ENCODE measurements around the gene BAD. TPM values are rescaled to one million over a fixed set of nuclear protein-coding genes. Genes with fewer than 3 reads are reported as not detected.

The BAD gene
- total RNA-seq, 4 donors from 2014 or later, result 93.9 to 154 (median 139) TPM

DNA sequence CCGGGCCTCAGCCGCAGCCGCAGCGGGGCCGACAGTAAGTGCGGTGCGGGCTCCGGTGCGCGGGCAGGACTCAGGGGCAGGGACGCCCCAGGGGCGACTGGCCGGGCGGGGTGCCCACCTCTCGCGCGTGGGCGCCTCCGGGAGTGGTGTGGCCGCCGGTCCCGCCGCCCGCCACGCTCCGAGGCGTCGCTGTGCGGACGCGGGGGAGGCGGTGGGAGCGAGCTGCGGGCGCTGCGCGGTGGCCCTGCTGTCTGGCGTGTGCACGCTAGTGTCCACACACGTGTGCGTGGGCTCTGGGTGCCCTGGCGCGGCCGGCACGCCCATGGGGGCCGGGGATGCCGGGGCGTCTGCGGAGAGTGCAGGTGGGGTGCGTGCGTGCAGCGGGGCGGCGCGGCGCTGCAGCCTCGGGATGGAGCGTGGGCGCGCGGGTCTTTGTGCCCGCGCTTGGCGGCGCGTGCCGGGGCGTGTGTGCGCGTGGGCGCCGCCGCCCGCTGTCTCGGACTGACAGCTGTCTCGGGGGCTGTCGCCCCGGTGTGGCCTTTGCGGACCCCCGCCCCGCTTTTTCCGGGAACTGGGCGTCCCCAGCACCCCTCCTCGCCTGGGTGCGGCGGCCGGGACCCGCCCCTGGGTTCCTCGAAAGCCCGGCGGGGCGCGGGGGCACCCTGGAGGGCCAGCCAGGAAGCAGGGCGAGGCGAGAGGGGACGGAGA, 7.4 kb upstream of the BAD start:
- DNase-seq, result no peak
- peak overlapping the region in 2 of 4 donors; percentile 27 to 43 for H3K4me3 ChIP-seq
- H3K27me3 ChIP-seq, result peaks cover 75% of the 10 kb centered on the region
- in situ Hi-C loops (cut with MboI; ENCODE audit: low pct_ligation_motif_present in 1 of 4, low pct_unique_long_range_greater_than_20kb in 1 of 4, low sequenced_read_pairs in 3 of 4) (loop anchor here in 1 of 4 donors (10.0 kb wide), 1 partner anchor 87 kb away; the partner anchor contains the start of gene FERMT3), intact Hi-C loops (cut with DNase I; ENCODE audit: low total_unique reads) (no loop called here)
- peaks cover 0 to 20% (median 17%) of the 10 kb centered on the region in 4 donors for H3K4me1 ChIP-seq
- 1% methylated on average over 33 of the region's 96 CpGs; no CpG with 5 or more reads in 1 of the 2 donors for WGBS, 2 donors (ENCODE audit: low coverage in 1 of 2)
- TF ChIP-seq POLR2AphosphoS5 (IDR thresholded peaks at IDR 0.05), result no peak
- TF ChIP-seq EP300 (IDR thresholded peaks at IDR 0.05; ENCODE audit: low read depth), result no peak
- H3K36me3 ChIP-seq, result no peaks in the 10 kb centered on the region
- no peaks in the 10 kb centered on the region for H3K9me3 ChIP-seq
- H3K27ac ChIP-seq, result no peak overlapping the region

DNA sequence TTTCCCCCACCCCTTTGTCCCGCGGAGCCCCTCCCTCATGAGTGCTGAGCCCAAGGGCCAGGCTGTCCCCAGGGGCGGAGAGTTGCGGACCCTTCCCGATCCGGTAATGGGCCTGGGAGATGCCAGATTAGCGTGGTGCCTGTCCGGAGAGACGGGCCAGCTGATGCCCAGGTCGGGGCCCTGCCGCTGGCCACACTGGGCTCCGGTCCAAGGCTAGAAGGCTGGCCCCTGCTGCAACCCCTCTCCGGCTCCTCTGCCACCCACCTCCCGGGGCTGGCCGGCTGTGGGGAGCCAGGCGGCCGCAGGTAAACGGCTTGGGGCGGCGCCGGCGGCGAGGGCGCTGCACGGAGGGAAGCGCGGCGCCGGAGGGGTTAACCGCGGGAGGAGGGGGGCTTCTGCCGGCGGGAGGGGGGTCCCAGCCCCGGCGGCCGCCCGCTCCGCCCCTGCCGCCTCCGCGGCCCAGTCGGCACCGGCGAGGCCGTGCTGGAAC, 6.8 kb upstream of the BAD start, which contains the start of gene KCNK4:
KCNK4 (plus strand) TSS at position 41 of the 490 bp plus-strand sequence. CDS start 1,717 bp downstream, outside the sequence.
- WGBS, 2 donors (ENCODE audit: low coverage in 1 of 2), result 4% methylated on average over 14 of the region's 45 CpGs; no CpG with 5 or more reads in 1 of the 2 donors
- Histone ChIP-seq H3K9me3 (no peaks in the 10 kb centered on the region), H3K27me3 (peaks cover 69% of the 10 kb centered on the region), H3K4me3 (peak within 1 kb of the TSS in 2 of 4 donors; percentile 27 to 43), H3K4me1 (peaks cover 2 to 26% (median 21%) of the 10 kb centered on the region in 4 donors), H3K27ac (no peak within 1 kb of the TSS), H3K36me3 (no peaks in the 10 kb centered on the region)
- no peak for DNase-seq
- in situ Hi-C loops (cut with MboI; ENCODE audit: low pct_ligation_motif_present in 1 of 4, low pct_unique_long_range_greater_than_20kb in 1 of 4, low sequenced_read_pairs in 3 of 4) (loop anchor here in 1 of 4 donors (10.0 kb wide), 1 partner anchor 87 kb away; the partner anchor contains the start of gene FERMT3), intact Hi-C loops (cut with DNase I; ENCODE audit: low total_unique reads) (no loop called here)
- no peak for TF ChIP-seq POLR2AphosphoS5 (IDR thresholded peaks at IDR 0.05)
- no peak for TF ChIP-seq EP300 (IDR thresholded peaks at IDR 0.05; ENCODE audit: low read depth)
- no peak for TF ChIP-seq POLR2A (IDR thresholded peaks at IDR 0.05)
- TF ChIP-seq, protein P1, sequence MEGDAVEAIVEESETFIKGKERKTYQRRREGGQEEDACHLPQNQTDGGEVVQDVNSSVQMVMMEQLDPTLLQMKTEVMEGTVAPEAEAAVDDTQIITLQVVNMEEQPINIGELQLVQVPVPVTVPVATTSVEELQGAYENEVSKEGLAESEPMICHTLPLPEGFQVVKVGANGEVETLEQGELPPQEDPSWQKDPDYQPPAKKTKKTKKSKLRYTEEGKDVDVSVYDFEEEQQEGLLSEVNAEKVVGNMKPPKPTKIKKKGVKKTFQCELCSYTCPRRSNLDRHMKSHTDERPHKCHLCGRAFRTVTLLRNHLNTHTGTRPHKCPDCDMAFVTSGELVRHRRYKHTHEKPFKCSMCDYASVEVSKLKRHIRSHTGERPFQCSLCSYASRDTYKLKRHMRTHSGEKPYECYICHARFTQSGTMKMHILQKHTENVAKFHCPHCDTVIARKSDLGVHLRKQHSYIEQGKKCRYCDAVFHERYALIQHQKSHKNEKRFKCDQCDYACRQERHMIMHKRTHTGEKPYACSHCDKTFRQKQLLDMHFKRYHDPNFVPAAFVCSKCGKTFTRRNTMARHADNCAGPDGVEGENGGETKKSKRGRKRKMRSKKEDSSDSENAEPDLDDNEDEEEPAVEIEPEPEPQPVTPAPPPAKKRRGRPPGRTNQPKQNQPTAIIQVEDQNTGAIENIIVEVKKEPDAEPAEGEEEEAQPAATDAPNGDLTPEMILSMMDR (IDR thresholded peaks at IDR 0.05), result no peak

DNA sequence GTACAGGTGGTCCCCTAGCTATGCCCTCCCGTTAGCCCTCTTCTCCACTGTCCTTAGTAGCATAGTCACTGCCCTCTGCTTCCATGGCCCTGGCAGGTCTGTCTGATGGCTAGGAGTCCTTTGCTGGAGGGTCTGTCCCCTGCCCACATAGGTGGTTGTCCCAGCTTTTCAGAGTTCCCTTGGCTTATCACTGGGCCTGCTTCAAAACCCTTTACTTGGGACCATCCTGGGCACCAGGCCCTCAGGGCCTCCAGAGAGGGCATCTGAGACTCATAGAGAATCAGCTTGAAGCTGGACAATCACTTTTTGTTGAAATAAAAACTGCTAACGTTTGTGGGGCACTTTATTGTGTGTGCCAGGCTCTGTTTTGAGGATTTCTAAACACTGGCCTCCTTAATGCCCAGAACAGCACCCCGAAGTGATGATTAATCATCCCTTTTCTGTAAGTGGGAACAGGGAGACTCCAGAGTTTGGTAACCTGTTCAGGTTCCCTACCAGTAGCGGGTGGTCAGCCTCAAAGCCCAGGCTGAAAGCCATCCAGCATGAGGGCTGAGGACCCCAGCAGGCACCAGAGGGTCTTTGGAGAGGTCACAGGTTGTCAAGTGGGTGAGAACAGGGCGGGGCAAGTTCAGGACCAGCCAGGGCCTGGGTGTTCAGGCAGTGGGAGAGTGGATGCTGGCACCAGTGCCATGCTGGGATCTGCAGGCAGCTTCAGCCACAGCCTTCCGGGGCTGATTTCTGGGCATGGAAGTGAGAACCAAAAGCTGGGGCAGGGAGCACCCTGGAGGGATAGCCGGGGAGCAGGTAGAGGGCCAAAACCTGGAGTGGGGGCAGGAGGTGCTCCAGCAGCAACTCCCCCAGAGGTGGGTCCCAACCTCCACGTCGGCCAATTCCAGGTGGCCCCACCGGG, 6.1 kb upstream of the BAD start:
- in situ Hi-C loops (cut with MboI; ENCODE audit: low pct_ligation_motif_present in 1 of 4, low pct_unique_long_range_greater_than_20kb in 1 of 4, low sequenced_read_pairs in 3 of 4) (loop anchor here in 1 of 4 donors (10.0 kb wide), 1 partner anchor 86 kb away; the partner anchor contains the start of gene FERMT3), intact Hi-C loops (cut with DNase I; ENCODE audit: low total_unique reads) (no loop called here)
- H3K4me1 ChIP-seq, result peaks cover 6 to 31% (median 26%) of the 10 kb centered on the region in 4 donors
- H3K27me3 ChIP-seq, result peaks cover 63% of the 10 kb centered on the region
- no peaks in the 10 kb centered on the region for H3K36me3 ChIP-seq
- DNase-seq, result no peak
- no peak for TF ChIP-seq EP300 (IDR thresholded peaks at IDR 0.05; ENCODE audit: low read depth)
- TF ChIP-seq POLR2A (IDR thresholded peaks at IDR 0.05), result no peak
- TF ChIP-seq, protein P1 (IDR thresholded peaks at IDR 0.05), result no peak
- no peak for TF ChIP-seq POLR2AphosphoS5 (IDR thresholded peaks at IDR 0.05)
- WGBS, 2 donors (ENCODE audit: low coverage in 1 of 2), result 52 to 80% methylated on average over 1 to 10 of the region's 10 CpGs
- H3K27ac ChIP-seq, result no peak overlapping the region
- no peaks in the 10 kb centered on the region for H3K9me3 ChIP-seq
- H3K4me3 ChIP-seq, result no peak overlapping the region

DNA sequence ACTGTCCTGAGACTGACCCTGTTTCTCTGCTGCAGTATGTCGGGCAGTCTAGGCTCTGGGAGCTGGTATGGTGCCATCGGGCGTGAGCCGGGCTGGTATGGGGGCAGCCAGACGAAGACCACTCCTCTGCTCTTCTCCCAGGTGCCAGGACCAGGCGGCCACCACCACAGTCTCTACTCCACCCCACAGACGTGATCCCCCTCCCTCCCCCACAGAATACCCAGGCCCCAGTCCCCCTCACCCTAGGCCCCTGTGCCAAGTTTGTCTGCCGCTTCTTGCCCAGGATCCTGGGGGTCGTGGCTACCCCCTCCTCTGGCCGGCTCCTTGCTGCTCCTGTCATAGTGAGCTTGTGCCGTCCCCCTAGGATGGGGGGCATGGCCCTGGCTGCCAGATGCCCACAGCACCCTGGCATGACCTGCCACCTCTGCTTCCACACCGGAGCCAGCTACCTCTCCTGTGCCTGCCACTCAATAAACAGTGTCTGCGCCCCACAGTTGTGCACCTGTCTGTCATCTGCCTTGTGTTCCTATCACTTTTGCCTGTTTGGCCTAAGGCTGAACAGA, 4.6 kb upstream of the BAD start:
- TF ChIP-seq POLR2AphosphoS5 (IDR thresholded peaks at IDR 0.05) (no peak), EP300 (IDR thresholded peaks at IDR 0.05; ENCODE audit: low read depth) (no peak), POLR2A (IDR thresholded peaks at IDR 0.05) (no peak)
- TF ChIP-seq, protein P1 (IDR thresholded peaks at IDR 0.05), result no peak
- Histone ChIP-seq H3K9me3 (no peaks in the 10 kb centered on the region), H3K36me3 (no peaks in the 10 kb centered on the region), H3K27ac (no peak overlapping the region), H3K4me3 (no peak overlapping the region), H3K4me1 (peaks cover 6 to 32% (median 27%) of the 10 kb centered on the region in 4 donors), H3K27me3 (peaks cover 47% of the 10 kb centered on the region)
- no peak for DNase-seq
- WGBS, 2 donors (ENCODE audit: low coverage in 1 of 2), result 93% methylated on average over 13 of the region's 13 CpGs; no CpG with 5 or more reads in 1 of the 2 donors
- in situ Hi-C loops (cut with MboI; ENCODE audit: low pct_ligation_motif_present in 1 of 4, low pct_unique_long_range_greater_than_20kb in 1 of 4, low sequenced_read_pairs in 3 of 4) (no loop called here), intact Hi-C loops (cut with DNase I; ENCODE audit: low total_unique reads) (no loop called here)

Measured in transverse colon (tissue), 4 donors.